C4-2B (cell line): ENCODE measurements around the gene ADGRD1.

Experiments used
- CTCF ChIP-seq: fragments of 450-650 bp; conservative IDR thresholded peaks from 2 replicates; pipeline ENCODE4 v1.5.1; 2017; ENCODE audit warnings: mild to moderate bottlenecking
- ZFX ChIP-seq: fragments of 450-650 bp; IDR thresholded peaks from 2 replicates; pipeline ENCODE4 v1.6.1; 2017

DNA sequence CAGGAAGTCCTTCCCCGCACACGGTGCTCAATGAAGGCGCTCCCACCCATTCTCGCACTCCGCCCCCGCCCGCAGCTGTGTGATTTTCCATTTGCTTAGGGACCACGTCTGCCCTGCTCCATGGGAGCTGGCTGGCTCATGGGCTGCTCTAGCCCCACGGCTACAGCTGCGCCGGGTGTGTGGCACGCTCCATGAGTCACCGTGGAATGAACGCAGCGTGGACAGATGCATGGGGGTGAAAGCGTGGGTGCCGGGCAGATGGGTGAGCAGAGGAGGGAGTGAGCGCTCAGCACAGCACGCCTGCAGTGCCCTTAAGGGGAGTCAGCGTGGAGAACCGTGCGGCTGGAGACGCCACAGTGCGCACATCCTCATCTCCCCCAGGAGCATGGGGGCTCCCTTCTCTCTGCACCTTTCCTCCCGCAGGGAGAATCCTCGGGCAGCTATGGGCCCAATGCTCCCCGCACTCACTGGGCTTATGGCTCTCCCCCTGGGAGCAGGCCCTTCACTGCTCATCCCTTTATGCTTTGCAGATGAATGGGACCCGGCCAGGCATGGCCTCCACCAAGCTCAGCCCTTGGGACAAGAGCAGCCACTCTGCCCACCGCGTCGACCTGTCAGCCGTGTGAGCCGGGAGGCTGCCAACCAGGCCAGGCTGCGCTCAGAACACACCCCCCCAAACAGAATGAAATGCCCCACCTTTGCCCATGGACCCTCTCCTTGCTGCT, 185.1 kb downstream of the ADGRD1 start:
- TF ChIP-seq CTCF = no peak
- TF ChIP-seq ZFX = no peak
